Measurements from ENCODE around the gene MRPS9.
A peak's percentile ranks its signal among the peaks of the same experiment; 100 is the strongest.

Gene MRPS9

GRCh38 chr2:105118960-105119359 is 81.1 kb downstream of the MRPS9 start:
- DNase-seq (ENCODE audit: low read depth in 2 of 2) = no peak

- DNase-seq (ENCODE audit: low read depth in 2 of 2) = no peak
Observed at GRCh38 chr2:105121434-105121833, 83.6 kb downstream of the MRPS9 start.

- DNase-seq (ENCODE audit: low read depth in 2 of 2) = no peak
Observed at GRCh38 chr2:105125428-105125827, 87.6 kb downstream of the MRPS9 start.

- DNase-seq (ENCODE audit: low read depth in 2 of 2) = no peak
Observed at GRCh38 chr2:105125920-105126319, 88.1 kb downstream of the MRPS9 start.

- DNase-seq (ENCODE audit: low read depth in 2 of 2) = no peak
Observed at GRCh38 chr2:105126336-105126735, 88.5 kb downstream of the MRPS9 start.

- DNase-seq (ENCODE audit: low read depth in 2 of 2) = no peak
Observed at GRCh38 chr2:105127289-105127915, 89.5 kb downstream of the MRPS9 start.

GRCh38 chr2:105129722-105130232 is 91.9 kb downstream of the MRPS9 start:
- DNase-seq (ENCODE audit: low read depth in 2 of 2) = no peak

GRCh38 chr2:105130546-105130945 is 92.7 kb downstream of the MRPS9 start:
- no peak for DNase-seq (ENCODE audit: low read depth in 2 of 2)

- DNase-seq (ENCODE audit: low read depth in 2 of 2) = no peak
Observed at GRCh38 chr2:105134081-105134480, 96.2 kb downstream of the MRPS9 start.

GRCh38 chr2:105135436-105135835 is 97.6 kb downstream of the MRPS9 start:
- DNase-seq (ENCODE audit: low read depth in 2 of 2) = no peak

- DNase-seq (ENCODE audit: low read depth in 2 of 2) = no peak
Observed at GRCh38 chr2:105136394-105136793, 98.5 kb downstream of the MRPS9 start.

- DNase-seq (ENCODE audit: low read depth in 2 of 2) = no peak
Observed at GRCh38 chr2:105138643-105139042, 100.8 kb downstream of the MRPS9 start.

GRCh38 chr2:105139556-105140239 is 101.8 kb downstream of the MRPS9 start:
- DNase-seq (ENCODE audit: low read depth in 2 of 2) = peak; percentile 24 to 39

- no peak for DNase-seq (ENCODE audit: low read depth in 2 of 2)
Observed at GRCh38 chr2:105140240-105140568, 102.3 kb downstream of the MRPS9 start.

GRCh38 chr2:105141099-105141614 is 103.3 kb downstream of the MRPS9 start:
- no peak for DNase-seq (ENCODE audit: low read depth in 2 of 2)

GRCh38 chr2:105142239-105142638 is 104.4 kb downstream of the MRPS9 start:
- DNase-seq (ENCODE audit: low read depth in 2 of 2) = no peak

GRCh38 chr2:105143094-105143466 is 105.2 kb downstream of the MRPS9 start:
- DNase-seq (ENCODE audit: low read depth in 2 of 2) = no peak

- DNase-seq (ENCODE audit: low read depth in 2 of 2) = no peak
Observed at GRCh38 chr2:105143467-105144151, 105.7 kb downstream of the MRPS9 start.

GRCh38 chr2:105144152-105144940 is 106.5 kb downstream of the MRPS9 start:
- no peak for DNase-seq (ENCODE audit: low read depth in 2 of 2)

GRCh38 chr2:105144941-105145300 is 107.1 kb downstream of the MRPS9 start:
- no peak for DNase-seq (ENCODE audit: low read depth in 2 of 2)

- no peak for DNase-seq (ENCODE audit: low read depth in 2 of 2)
Observed at GRCh38 chr2:105149272-105149671, 111.4 kb downstream of the MRPS9 start.
